HCT116 (cell line): ENCODE results near the gene CLN6. TPM values are rescaled to one million over a fixed set of nuclear protein-coding genes. Genes with fewer than 3 reads are reported as not detected.

Source experiments
- ATAC-seq: fragments of 200-7000 bp; cut with Tn5 transposase; 2 replicates; pipeline ENCODE4 v1.9.1; 2020; ENCODE audit warnings: mild to moderate bottlenecking, moderate library complexity
- BruUV-seq: library from RNA; stranded (reverse); fragments of 400-500 nt; replicated peaks from 2 replicates; lab custom pipeline; 2021; lab: Mats Ljungman, UMichigan
- CTCF ChIA-PET: fragments of 300-600 bp; sonication (Branson Sonifier 250); formaldehyde crosslinking; loops from one replicate; lab custom pipeline; 2021; ENCODE audit warnings: antibody characterized with exemption; lab: Charles Lee
- POLR2A ChIA-PET: fragments of 300-600, 350-600 bp; sonication (Branson Sonifier 250); formaldehyde crosslinking; loops from one replicate; lab custom pipeline; 2021; ENCODE audit warnings: antibody characterized with exemption; lab: Charles Lee
- RAD21 ChIA-PET, 2 experiments: fragments of 300-600 bp; sonication (Branson Sonifier 250); formaldehyde crosslinking; loops; one replicate each; lab custom pipeline; 2023; ENCODE audit warnings: low total read pairs in 2 of 2; ENCODE audit not compliant: uncharacterized antibody in 2 of 2, unreplicated experiment in 2 of 2, low non-redundant PET in 1 of 2; lab: Charles Lee
- DNase-seq: peaks from one replicate; pipeline ENCODE4 v3.0.0-alpha.2; 2010; ENCODE audit warnings: low read depth, low spot score
- H2AFZ ChIP-seq: fragments of 200-600 bp; shearing (Covaris generic), sonication (generic); 2 replicates; pipeline ENCODE4 v1.6.1; 2017; ENCODE audit warnings: low read depth, mixed run types, mixed read lengths, antibody characterized with exemption, low read length; ENCODE audit not compliant: poor library complexity, severe bottlenecking
- H3K27ac ChIP-seq: 2 replicates; pipeline ENCODE4 v1.5.1; 2012; ENCODE audit warnings: low read depth, low read length
- H3K27me3 ChIP-seq: fragments of 200-600 bp; sonication (generic); 2 replicates; pipeline ENCODE4 v1.6.1; 2016; ENCODE audit warnings: mixed run types, low read length, mixed read lengths; ENCODE audit not compliant: insufficient read depth
- H3K36me3 ChIP-seq, 2 experiments: fragments of 200-500 bp in 1 of 2; fragments of 200-600 bp in 1 of 2; sonication (Bioruptor generic) in 1 of 2; sonication (generic) in 1 of 2; 2 replicates each; pipeline versions ENCODE4 v1.5.1 to v1.6.1; 2014 to 2016; ENCODE audit warnings: low read length in 2 of 2, inconsistent platforms in 1 of 2, mixed read lengths in 1 of 2, mixed run types in 1 of 2; ENCODE audit not compliant: insufficient read depth in 2 of 2, control insufficient read depth in 1 of 2
- H3K4me1 ChIP-seq, 2 experiments: fragments of 200-600 bp in 1 of 2; sonication (generic) in 1 of 2; 2 replicates each; pipeline versions ENCODE4 v1.5.1 to v1.6.1; 2012 to 2017; ENCODE audit warnings: low read length in 2 of 2, inconsistent platforms in 1 of 2, mild to moderate bottlenecking in 1 of 2, mixed read lengths in 1 of 2, mixed run types in 1 of 2, moderate library complexity in 1 of 2; ENCODE audit not compliant: insufficient read depth in 2 of 2, control insufficient read depth in 1 of 2
- H3K4me2 ChIP-seq: fragments of 200-600 bp; sonication (generic); 2 replicates; pipeline ENCODE4 v1.6.1; 2017; ENCODE audit warnings: mixed run types, low read length, mixed read lengths
- H3K4me3 ChIP-seq, 2 experiments: fragments of 200-600 bp in 1 of 2; sonication (generic) in 1 of 2; replicated peaks in 1 of 2; 2 replicates each; pipeline ENCODE4 v1.5.1; 2011 to 2016; ENCODE audit warnings: low read length in 2 of 2, control low read depth in 1 of 2, low read depth in 1 of 2, mild to moderate bottlenecking in 1 of 2, mixed read lengths in 1 of 2, mixed run types in 1 of 2
- H3K79me2 ChIP-seq: fragments of 200-600 bp; sonication (generic); 2 replicates; pipeline ENCODE4 v1.6.1; 2017; ENCODE audit warnings: mild to moderate bottlenecking, mixed run types, low read length, moderate library complexity, mixed read lengths; ENCODE audit not compliant: insufficient read depth
- H3K9ac ChIP-seq: fragments of 200-600 bp; sonication (generic); 2 replicates; pipeline ENCODE4 v1.6.1; 2016; ENCODE audit warnings: low read length, mixed read lengths
- H3K9me2 ChIP-seq: fragments of 200-600 bp; sonication (generic), shearing (Covaris generic); 2 replicates; pipeline ENCODE4 v1.6.1; 2017; ENCODE audit warnings: mixed run types, mild to moderate bottlenecking, moderate library complexity; ENCODE audit not compliant: insufficient read depth
- H3K9me3 ChIP-seq, 2 experiments: fragments of 200-500 bp in 1 of 2; fragments of 200-600 bp in 1 of 2; sonication (Bioruptor generic) in 1 of 2; sonication (generic) in 1 of 2; 2 replicates each; pipeline ENCODE4 v1.6.1; 2014 to 2017; ENCODE audit warnings: low read length in 2 of 2, mixed read lengths in 2 of 2, inconsistent platforms in 1 of 2, low read depth in 1 of 2, mild to moderate bottlenecking in 1 of 2, mixed run types in 1 of 2, moderate library complexity in 1 of 2; ENCODE audit not compliant: control insufficient read depth in 1 of 2, insufficient read depth in 1 of 2
- H4K20me1 ChIP-seq: fragments of 200-600 bp; sonication (generic), shearing (Covaris generic); 2 replicates; pipeline ENCODE4 v1.6.1; 2017; ENCODE audit warnings: mixed run types, mild to moderate bottlenecking, moderate library complexity; ENCODE audit not compliant: insufficient read depth
- CBX3 ChIP-seq: IDR thresholded peaks from 2 replicates; pipeline ENCODE4 v1.6.1; 2012; ENCODE audit warnings: low read depth
- EGR1 ChIP-seq: IDR thresholded peaks from 2 replicates; pipeline ENCODE4 v1.6.1; 2012; ENCODE audit warnings: low read depth
- ELF1 ChIP-seq: IDR thresholded peaks from 2 replicates; pipeline ENCODE4 v1.6.1; 2012; ENCODE audit warnings: low read depth, borderline replicate concordance
- EZH2phosphoT487 ChIP-seq: fragments of 200-600 bp; IDR thresholded peaks from 2 replicates; pipeline ENCODE4 v1.6.1; 2018; ENCODE audit warnings: antibody characterized with exemption, borderline replicate concordance
- FOSL1 ChIP-seq: IDR thresholded peaks from 2 replicates; pipeline ENCODE4 v1.6.1; 2012; ENCODE audit warnings: low read depth
- JUND ChIP-seq: IDR thresholded peaks from 2 replicates; pipeline ENCODE4 v1.6.1; 2012
- POLR2A ChIP-seq: IDR thresholded peaks from 2 replicates; pipeline ENCODE4 v1.7.0; 2011; ENCODE audit warnings: borderline replicate concordance; ENCODE audit not compliant: insufficient read depth, insufficient read length; ENCODE audit errors: extremely low read depth
- RAD21 ChIP-seq: IDR thresholded peaks from 2 replicates; pipeline ENCODE4 v1.6.1; 2012; ENCODE audit warnings: low read depth, mild to moderate bottlenecking
- SIN3A ChIP-seq: IDR thresholded peaks from 2 replicates; pipeline ENCODE4 v1.6.1; 2012; ENCODE audit warnings: low read depth
- SRF ChIP-seq: IDR thresholded peaks from 2 replicates; pipeline ENCODE4 v1.6.1; 2012; ENCODE audit warnings: low read depth
- TCF7L2 ChIP-seq: IDR thresholded peaks from 2 replicates; pipeline ENCODE4 v1.7.0; 2011; ENCODE audit warnings: borderline replicate concordance, inconsistent platforms; ENCODE audit not compliant: insufficient read depth, insufficient read length; ENCODE audit errors: extremely low read depth
- YY1 ChIP-seq: IDR thresholded peaks from 2 replicates; pipeline ENCODE4 v1.6.1; 2011; ENCODE audit warnings: low read length, low read depth, moderate library complexity, mild to moderate bottlenecking; ENCODE audit not compliant: insufficient replicate concordance; ENCODE audit errors: extremely low read depth
- ZFX ChIP-seq: fragments of 450-650 bp; IDR thresholded peaks from 2 replicates; pipeline ENCODE4 v1.6.1; 2017
- ZNF274 ChIP-seq: fragments of 200-500 bp; sonication (Bioruptor generic); IDR thresholded peaks from 2 replicates; pipeline ENCODE4 v1.6.1; 2014; ENCODE audit warnings: mild to moderate bottlenecking, low read depth, low read length, inconsistent platforms
- intact Hi-C: fragments of 100-400 bp; cut with micrococcal nuclease; formaldehyde crosslinking; loops from 2 replicates; pipeline ENCODE4 v1.10.0; 2022
- total RNA-seq: library from RNA; stranded (reverse); gene quantifications from one replicate; pipeline ENCODE4 v1.2.1, GENCODE V29; 2021; ENCODE audit not compliant: unreplicated experiment
- TF ChIP-seq, protein P1 (sequence below), 3 experiments: fragments of 200-600 bp in 1 of 3; sonication (generic) in 1 of 3; IDR thresholded peaks in 2 of 3; conservative IDR thresholded peaks in 1 of 3; 2 replicates each; pipeline ENCODE4 v1.5.1; 2012 to 2017; ENCODE audit warnings: low read depth in 2 of 3, low read length in 2 of 3, antibody characterized with exemption in 1 of 3, borderline replicate concordance in 1 of 3, control low read depth in 1 of 3, mild to moderate bottlenecking in 1 of 3, mixed read lengths in 1 of 3, mixed run types in 1 of 3, moderate library complexity in 1 of 3; ENCODE audit not compliant: insufficient read depth in 1 of 3
- TF ChIP-seq, protein P2 (sequence below): IDR thresholded peaks from 2 replicates; pipeline ENCODE4 v1.6.1; 2012
- TF ChIP-seq, protein P3 (sequence below): IDR thresholded peaks from 2 replicates; pipeline ENCODE4 v1.6.1; 2012; ENCODE audit warnings: low read depth

CLN6 gene
- total RNA-seq, 1 experiment from 2014 or later = 44.1 TPM

DNA sequence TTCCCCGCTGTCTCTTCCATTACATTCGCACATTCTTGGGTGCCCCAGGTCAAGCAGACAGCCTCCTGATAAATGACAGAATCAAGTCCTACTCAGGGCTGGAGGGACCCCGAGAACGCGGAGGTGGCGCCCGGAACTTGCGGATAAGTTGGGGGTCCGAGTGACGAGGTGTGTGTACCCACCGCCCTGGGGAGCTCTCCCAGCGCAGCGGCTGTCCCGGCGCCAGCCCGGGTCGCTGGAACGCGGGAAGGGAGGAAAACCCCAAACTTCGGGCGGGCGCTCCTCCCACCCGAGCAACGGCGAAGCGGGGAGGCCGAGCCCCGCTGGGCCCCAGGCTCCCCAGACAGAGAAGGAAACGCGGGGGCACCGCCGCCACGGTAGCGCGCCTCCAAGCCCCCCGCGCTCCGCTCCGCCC, 550 bp downstream of the CLN6 start:
- TF ChIP-seq POLR2A (no peak), EZH2phosphoT487 (no peak), SRF (no peak), YY1 (no peak), ZNF274 (no peak), TCF7L2 (no peak), FOSL1 (no peak), SIN3A (no peak), ELF1 (no peak), EGR1 (no peak), JUND (no peak), RAD21 (no peak), CBX3 (no peak), ZFX (no peak)
- TF ChIP-seq, protein P1, sequence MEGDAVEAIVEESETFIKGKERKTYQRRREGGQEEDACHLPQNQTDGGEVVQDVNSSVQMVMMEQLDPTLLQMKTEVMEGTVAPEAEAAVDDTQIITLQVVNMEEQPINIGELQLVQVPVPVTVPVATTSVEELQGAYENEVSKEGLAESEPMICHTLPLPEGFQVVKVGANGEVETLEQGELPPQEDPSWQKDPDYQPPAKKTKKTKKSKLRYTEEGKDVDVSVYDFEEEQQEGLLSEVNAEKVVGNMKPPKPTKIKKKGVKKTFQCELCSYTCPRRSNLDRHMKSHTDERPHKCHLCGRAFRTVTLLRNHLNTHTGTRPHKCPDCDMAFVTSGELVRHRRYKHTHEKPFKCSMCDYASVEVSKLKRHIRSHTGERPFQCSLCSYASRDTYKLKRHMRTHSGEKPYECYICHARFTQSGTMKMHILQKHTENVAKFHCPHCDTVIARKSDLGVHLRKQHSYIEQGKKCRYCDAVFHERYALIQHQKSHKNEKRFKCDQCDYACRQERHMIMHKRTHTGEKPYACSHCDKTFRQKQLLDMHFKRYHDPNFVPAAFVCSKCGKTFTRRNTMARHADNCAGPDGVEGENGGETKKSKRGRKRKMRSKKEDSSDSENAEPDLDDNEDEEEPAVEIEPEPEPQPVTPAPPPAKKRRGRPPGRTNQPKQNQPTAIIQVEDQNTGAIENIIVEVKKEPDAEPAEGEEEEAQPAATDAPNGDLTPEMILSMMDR (IDR thresholded peaks at IDR 0.05 in 2 of 3, conservative IDR thresholded peaks at IDR 0.05 in 1 of 3; ENCODE audit: borderline replicate concordance in 1 of 3, insufficient read depth in 1 of 3, low read depth in 2 of 3, low read length in 2 of 3) = no peak
- TF ChIP-seq, protein P2, sequence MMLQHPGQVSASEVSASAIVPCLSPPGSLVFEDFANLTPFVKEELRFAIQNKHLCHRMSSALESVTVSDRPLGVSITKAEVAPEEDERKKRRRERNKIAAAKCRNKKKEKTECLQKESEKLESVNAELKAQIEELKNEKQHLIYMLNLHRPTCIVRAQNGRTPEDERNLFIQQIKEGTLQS = no peak
- TF ChIP-seq, protein P3, sequence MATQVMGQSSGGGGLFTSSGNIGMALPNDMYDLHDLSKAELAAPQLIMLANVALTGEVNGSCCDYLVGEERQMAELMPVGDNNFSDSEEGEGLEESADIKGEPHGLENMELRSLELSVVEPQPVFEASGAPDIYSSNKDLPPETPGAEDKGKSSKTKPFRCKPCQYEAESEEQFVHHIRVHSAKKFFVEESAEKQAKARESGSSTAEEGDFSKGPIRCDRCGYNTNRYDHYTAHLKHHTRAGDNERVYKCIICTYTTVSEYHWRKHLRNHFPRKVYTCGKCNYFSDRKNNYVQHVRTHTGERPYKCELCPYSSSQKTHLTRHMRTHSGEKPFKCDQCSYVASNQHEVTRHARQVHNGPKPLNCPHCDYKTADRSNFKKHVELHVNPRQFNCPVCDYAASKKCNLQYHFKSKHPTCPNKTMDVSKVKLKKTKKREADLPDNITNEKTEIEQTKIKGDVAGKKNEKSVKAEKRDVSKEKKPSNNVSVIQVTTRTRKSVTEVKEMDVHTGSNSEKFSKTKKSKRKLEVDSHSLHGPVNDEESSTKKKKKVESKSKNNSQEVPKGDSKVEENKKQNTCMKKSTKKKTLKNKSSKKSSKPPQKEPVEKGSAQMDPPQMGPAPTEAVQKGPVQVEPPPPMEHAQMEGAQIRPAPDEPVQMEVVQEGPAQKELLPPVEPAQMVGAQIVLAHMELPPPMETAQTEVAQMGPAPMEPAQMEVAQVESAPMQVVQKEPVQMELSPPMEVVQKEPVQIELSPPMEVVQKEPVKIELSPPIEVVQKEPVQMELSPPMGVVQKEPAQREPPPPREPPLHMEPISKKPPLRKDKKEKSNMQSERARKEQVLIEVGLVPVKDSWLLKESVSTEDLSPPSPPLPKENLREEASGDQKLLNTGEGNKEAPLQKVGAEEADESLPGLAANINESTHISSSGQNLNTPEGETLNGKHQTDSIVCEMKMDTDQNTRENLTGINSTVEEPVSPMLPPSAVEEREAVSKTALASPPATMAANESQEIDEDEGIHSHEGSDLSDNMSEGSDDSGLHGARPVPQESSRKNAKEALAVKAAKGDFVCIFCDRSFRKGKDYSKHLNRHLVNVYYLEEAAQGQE = no peak
- POLR2A ChIA-PET = no interaction called here

More for the DNA sequence above, 550 bp downstream of the CLN6 start:
- ATAC-seq (peak; percentile 23; the same call in 1 of the 2 replicates), DNase-seq (no peak)
- Histone ChIP-seq H3K4me3 (peak overlapping the region; percentile 85 to 94), H3K79me2 (peaks cover 54% of the 10 kb centered on the region), H4K20me1 (no peaks in the 10 kb centered on the region; the same call in 1 of the 2 replicates), H3K4me1 (peaks cover 10 to 27% of the 10 kb centered on the region in 2 experiments; a peak in 3 of 4 replicates), H3K9ac (peak overlapping the region; percentile 90), H2AFZ (no peak overlapping the region), H3K36me3 (peaks cover 0 to 5% of the 10 kb centered on the region in 2 experiments; a peak in 1 of 4 replicates), H3K4me2 (peak overlapping the region; percentile 98), H3K27ac (peak overlapping the region; percentile 88), H3K9me2 (no peaks in the 10 kb centered on the region), H3K27me3 (no peaks in the 10 kb centered on the region), H3K9me3 (no peaks in the 10 kb centered on the region)
- no TSS peak for BruUV-seq
- CTCF ChIA-PET = no interaction called here
- intact Hi-C loops = no loop called here
- RAD21 ChIA-PET = no interaction called here
